Gastrocnemius medialis (tissue), 4 donors: ENCODE results near the gene PDE4C. TPM values are rescaled to one million over a fixed set of nuclear protein-coding genes. Genes with fewer than 3 reads are reported as not detected.

Experiments
- ATAC-seq, 2 donors: fragments of 150-250 bp; one replicate each; pipeline ENCODE4 v1.9.1; 2016
- DNase-seq, 2 donors: peaks; one replicate each; pipeline ENCODE4 v3.0.0-alpha.2; 2019
- H3K27ac ChIP-seq, 4 donors: fragments of 200-600 bp; sonication (generic); 1 replicate in 1 of 4; 2 replicates in 3 of 4; pipeline ENCODE4 v1.5.1; 2016 to 2018; ENCODE audit warnings: mild to moderate bottlenecking in 2 of 4, moderate library complexity in 1 of 4
- H3K27me3 ChIP-seq, 3 donors: fragments of 200-600 bp; sonication (generic) in 2 of 3; 1 replicate in 1 of 3; 2 replicates in 2 of 3; pipeline versions ENCODE4 v1.5.1 to v1.6.0; 2016 to 2019; ENCODE audit warnings: mild to moderate bottlenecking in 1 of 3, moderate library complexity in 1 of 3
- H3K36me3 ChIP-seq, 2 donors: fragments of 200-600 bp; sonication (generic) in 1 of 2; one replicate each; pipeline ENCODE4 v1.5.1; 2017 to 2018
- H3K4me1 ChIP-seq, 2 donors: fragments of 200-600 bp; sonication (generic) in 1 of 2; one replicate each; pipeline ENCODE4 v1.5.1; 2016 to 2017; ENCODE audit warnings: mild to moderate bottlenecking in 2 of 2
- H3K4me3 ChIP-seq, 4 donors: fragments of 200-600 bp; sonication (generic) in 3 of 4; 1 replicate in 1 of 4; 2 replicates in 3 of 4; pipeline ENCODE4 v1.5.1; 2016 to 2019; ENCODE audit warnings: mild to moderate bottlenecking in 2 of 4
- H3K9me3 ChIP-seq, 3 donors: fragments of 200-600 bp; sonication (generic) in 2 of 3; 1 replicate in 1 of 3; 2 replicates in 2 of 3; pipeline ENCODE4 v1.5.1; 2016 to 2019
- CTCF ChIP-seq, 5 experiments: fragments of 450-650 bp in 3 of 5; fragments of 200-600 bp in 2 of 5; sonication (generic) in 2 of 5; IDR thresholded peaks in 4 of 5; conservative IDR thresholded peaks in 1 of 5; 1 replicate in 4 of 5; 2 replicates in 1 of 5; pipeline ENCODE4 v1.5.1; 2016 to 2019; ENCODE audit warnings: antibody characterized with exemption in 5 of 5, mild to moderate bottlenecking in 3 of 5, moderate library complexity in 3 of 5
- POLR2A ChIP-seq, 2 donors: fragments of 450-650 bp; IDR thresholded peaks; one replicate each; pipeline ENCODE4 v1.6.1; 2017; ENCODE audit warnings: antibody characterized with exemption in 2 of 2, mild to moderate bottlenecking in 2 of 2, moderate library complexity in 2 of 2
- in situ Hi-C, 4 donors: fragments of 200-750 bp; cut with MboI; loops; one replicate each; pipeline versions ENCODE4 v1.15.0 to v1.8.0; 2017; ENCODE audit warnings: low sequenced_read_pairs in 4 of 4
- intact Hi-C: fragments of 100-400 bp; cut with DNase I; formaldehyde crosslinking; loops from one replicate; pipeline ENCODE4 v1.15.1; 2023; ENCODE audit warnings: low total_unique reads
- total RNA-seq, 4 donors: library from RNA; depleted of rRNA; stranded (reverse); fragments of >200 nt; gene quantifications; one replicate each; pipeline versions ENCODE4 v1.1.0 to v1.2.3, GENCODE V29; 2016

PDE4C gene
- total RNA-seq, 4 donors from 2014 or later = 0.65 to 2.6 (median 0.76) TPM; not detected in 1

DNA sequence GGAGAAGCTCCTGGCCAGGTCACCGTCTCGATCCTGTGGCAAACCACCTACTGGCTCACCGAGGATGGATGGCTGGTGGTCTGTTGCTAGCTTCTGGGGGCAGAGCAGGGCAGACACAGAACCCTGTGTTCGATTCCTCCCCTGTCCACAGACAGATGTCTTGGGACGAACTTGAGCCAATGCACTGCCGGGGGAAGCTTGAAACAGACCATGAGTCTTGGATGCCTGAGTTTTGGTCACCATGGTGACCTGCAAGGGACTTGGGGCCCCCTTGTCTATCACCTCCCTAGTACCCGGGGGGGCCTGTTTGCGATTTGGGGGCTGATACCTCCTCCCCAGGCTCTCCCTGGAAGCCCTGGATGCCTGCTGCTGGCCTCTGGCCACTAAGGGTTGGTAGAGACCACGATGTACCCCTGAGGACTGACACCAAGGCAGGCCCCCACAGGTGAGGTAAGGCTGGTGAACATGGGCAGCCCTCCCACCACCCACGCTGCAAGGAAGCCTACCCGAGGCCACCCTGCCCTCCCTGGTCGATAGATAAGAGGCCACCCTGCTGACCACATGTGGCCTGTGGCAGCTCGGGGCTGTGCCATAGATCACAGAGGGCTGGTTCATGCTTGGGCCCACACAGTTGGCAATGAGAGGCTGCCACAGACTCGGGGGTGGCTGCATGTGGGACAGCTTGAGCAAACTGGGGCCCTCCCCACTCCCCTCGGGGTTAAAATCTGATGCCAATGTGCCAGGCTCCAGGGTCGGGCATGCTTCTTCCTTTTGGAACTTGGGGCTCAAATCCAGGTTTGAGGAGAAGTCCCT lies 37.3 kb upstream of the PDE4C start:
- no peak overlapping the region for H3K4me3 ChIP-seq
- TF ChIP-seq POLR2A (IDR thresholded peaks at IDR 0.05) = no peak
- TF ChIP-seq CTCF (IDR thresholded peaks at IDR 0.05 in 4 of 5, conservative IDR thresholded peaks at IDR 0.05 in 1 of 5) = no peak
- H3K27me3 ChIP-seq = no peaks in the 10 kb centered on the region
- no peak for DNase-seq
- no peaks in the 10 kb centered on the region for H3K4me1 ChIP-seq
- intact Hi-C loops = no loop called here
- no peaks in the 10 kb centered on the region for H3K9me3 ChIP-seq
- in situ Hi-C loops = loop anchor here in 2 of 4 donors (25.0 kb wide), 1 partner anchor 149 kb away; the partner anchor contains the start of gene SSBP4 (in 2 of the 2)
- H3K36me3 ChIP-seq = no peaks in the 10 kb centered on the region
- ATAC-seq = no peak
- no peak overlapping the region for H3K27ac ChIP-seq

DNA sequence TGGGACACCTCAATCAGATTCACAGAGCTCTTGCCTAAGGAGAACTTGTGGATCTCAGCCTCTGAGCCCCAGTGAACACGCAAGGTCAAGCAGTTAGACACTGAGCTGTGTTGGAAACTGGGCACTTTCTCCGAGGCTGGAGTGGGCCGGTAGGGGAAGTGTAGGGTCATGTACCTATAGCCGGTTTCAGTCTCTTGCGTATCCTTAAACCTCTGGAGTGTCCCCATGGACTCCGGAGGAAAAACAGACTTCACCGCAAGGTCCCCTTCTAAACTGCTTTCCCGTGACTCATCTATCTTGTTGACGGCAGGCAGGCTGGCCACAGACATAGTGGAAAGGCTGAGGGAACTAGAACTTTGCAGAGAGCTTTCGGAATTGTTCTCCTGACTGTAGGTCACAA lies 36.7 kb upstream of the PDE4C start:
- DNase-seq (no peak), ATAC-seq (no peak)
- Histone ChIP-seq H3K4me3 (no peak overlapping the region), H3K9me3 (no peaks in the 10 kb centered on the region), H3K36me3 (no peaks in the 10 kb centered on the region), H3K27ac (no peak overlapping the region), H3K27me3 (no peaks in the 10 kb centered on the region), H3K4me1 (no peaks in the 10 kb centered on the region)
- intact Hi-C loops (no loop called here), in situ Hi-C loops (loop anchor here in 2 of 4 donors (25.0 kb wide), 1 partner anchor 149 kb away; the partner anchor contains the start of gene SSBP4 (in 2 of the 2))
- TF ChIP-seq CTCF (IDR thresholded peaks at IDR 0.05 in 4 of 5, conservative IDR thresholded peaks at IDR 0.05 in 1 of 5) (no peak), POLR2A (IDR thresholded peaks at IDR 0.05) (no peak)

- Histone ChIP-seq H3K27ac (no peak overlapping the region), H3K36me3 (no peaks in the 10 kb centered on the region), H3K9me3 (no peaks in the 10 kb centered on the region), H3K4me1 (no peaks in the 10 kb centered on the region), H3K4me3 (no peak overlapping the region), H3K27me3 (no peaks in the 10 kb centered on the region)
- no peak for TF ChIP-seq CTCF (IDR thresholded peaks at IDR 0.05 in 4 of 5, conservative IDR thresholded peaks at IDR 0.05 in 1 of 5)
- no peak for TF ChIP-seq POLR2A (IDR thresholded peaks at IDR 0.05)
- ATAC-seq (no peak), DNase-seq (no peak)
- in situ Hi-C loops = loop anchor here in 2 of 4 donors (25.0 kb wide), 1 partner anchor 150 kb away; the partner anchor contains the start of gene SSBP4 (in 2 of the 2)
- intact Hi-C loops = no loop called here
These were observed 35.9 kb upstream of the PDE4C start for GRCh38 chr19:18262144-18262543.

- Histone ChIP-seq H3K4me1 (no peaks in the 10 kb centered on the region), H3K4me3 (no peak overlapping the region), H3K27me3 (no peaks in the 10 kb centered on the region), H3K9me3 (no peaks in the 10 kb centered on the region), H3K27ac (no peak overlapping the region), H3K36me3 (no peaks in the 10 kb centered on the region)
- intact Hi-C loops (no loop called here), in situ Hi-C loops (loop anchor here in 2 of 4 donors (25.0 kb wide), 1 partner anchor 151 kb away; the partner anchor contains the start of gene SSBP4 (in 2 of the 2))
- TF ChIP-seq CTCF (IDR thresholded peaks at IDR 0.05 in 4 of 5, conservative IDR thresholded peaks at IDR 0.05 in 1 of 5) = no peak
- no peak for TF ChIP-seq POLR2A (IDR thresholded peaks at IDR 0.05)
- ATAC-seq = no peak
- DNase-seq = no peak
These were observed 35.2 kb upstream of the PDE4C start for GRCh38 chr19:18261474-18261873.
